HG03558 (cell line): Measurements from ENCODE around the gene NOTCH2.
"Not testable (repeated sequence)": the region's sequence is repeated elsewhere in the genome, so short reads cannot be mapped to it uniquely, and the experiment has no call there.

Experiments used
- ATAC-seq: cut with Tn5 transposase; IDR thresholded peaks from one replicate; pipeline ENCODE4 v1.9.1; 2021; ENCODE audit warnings: moderate number of reproducible peaks; ENCODE audit not compliant: unreplicated experiment; ENCODE audit errors: extremely low read depth

NOTCH2 gene

GRCh38 chr1:120069067-120069919, at the start of gene NOTCH2:
NOTCH2 (minus strand) TSS chr1:120069662; CDS start chr1:120069406, 256 bp downstream.
- ATAC-seq: not testable (repeated sequence)

- not testable (repeated sequence) for ATAC-seq
Observed at GRCh38 chr1:120117371-120118177, 48.1 kb upstream of the NOTCH2 start.

DNA sequence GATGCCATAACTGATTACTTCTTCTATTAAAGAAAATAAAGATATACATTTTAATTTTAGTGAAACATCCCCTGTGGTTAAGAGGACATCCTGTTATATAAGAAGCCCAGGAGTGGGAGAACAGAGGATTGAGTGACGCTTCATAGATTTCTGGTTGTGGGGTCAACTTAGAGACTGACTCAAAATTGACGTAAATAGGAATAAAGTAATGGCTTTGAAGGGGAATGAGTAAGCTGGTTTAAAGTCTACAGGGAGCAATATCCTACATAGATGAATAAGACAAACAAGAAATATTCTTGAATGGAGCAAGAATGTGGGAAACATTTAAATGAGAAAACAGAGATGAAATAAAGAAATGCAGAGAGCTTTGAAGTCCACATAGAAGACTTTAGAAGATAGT, 46.6 kb upstream of the NOTCH2 start:
- not testable (repeated sequence) for ATAC-seq

GRCh38 chr1:120113134-120113533, 43.7 kb upstream of the NOTCH2 start:
- not testable (repeated sequence) for ATAC-seq

GRCh38 chr1:120112212-120112611, 42.8 kb upstream of the NOTCH2 start:
- not testable (repeated sequence) for ATAC-seq

DNA sequence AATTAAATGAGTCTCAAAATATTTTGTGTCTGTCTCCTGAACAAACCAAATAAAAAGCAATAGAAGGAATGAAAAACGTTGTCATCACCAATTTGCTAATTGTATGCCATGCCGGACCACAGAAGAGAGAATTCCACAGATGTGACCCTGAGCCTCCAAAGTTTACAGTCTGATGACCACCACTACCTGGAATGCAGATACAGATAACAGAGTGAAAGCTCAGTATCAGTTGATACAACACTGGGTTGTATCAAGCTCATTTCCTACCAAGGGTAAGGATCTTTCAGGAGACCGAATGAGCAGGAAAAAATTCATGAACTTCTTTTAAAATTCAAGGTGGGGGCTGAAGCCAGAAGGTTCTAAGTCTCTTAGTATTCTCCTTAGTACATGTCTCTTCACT, 42.3 kb upstream of the NOTCH2 start:
- ATAC-seq: not testable (repeated sequence)

GRCh38 chr1:120111008-120111407, 41.5 kb upstream of the NOTCH2 start:
- ATAC-seq: not testable (repeated sequence)

GRCh38 chr1:120109656-120110055, 40.2 kb upstream of the NOTCH2 start:
- not testable (repeated sequence) for ATAC-seq

DNA sequence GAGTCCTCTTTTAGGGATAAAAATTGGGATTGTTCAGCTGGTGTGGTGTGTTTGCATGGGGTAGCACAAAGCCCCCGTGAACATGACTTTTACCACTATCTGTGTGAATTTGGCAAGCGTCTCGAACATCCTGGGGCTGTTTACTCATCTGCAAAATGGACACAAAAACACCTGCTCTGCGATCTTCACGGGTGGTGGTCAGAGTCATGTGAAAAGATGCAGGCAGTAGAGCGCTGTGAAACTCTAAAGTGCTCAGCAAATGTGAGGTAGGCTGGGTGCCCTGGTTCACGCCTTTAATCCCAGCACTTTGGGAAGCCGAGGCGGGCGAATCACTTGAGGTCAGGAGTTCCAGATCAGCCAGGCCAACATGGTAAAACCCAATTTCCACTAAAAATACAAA, 39.7 kb upstream of the NOTCH2 start:
- ATAC-seq: not testable (repeated sequence)

DNA sequence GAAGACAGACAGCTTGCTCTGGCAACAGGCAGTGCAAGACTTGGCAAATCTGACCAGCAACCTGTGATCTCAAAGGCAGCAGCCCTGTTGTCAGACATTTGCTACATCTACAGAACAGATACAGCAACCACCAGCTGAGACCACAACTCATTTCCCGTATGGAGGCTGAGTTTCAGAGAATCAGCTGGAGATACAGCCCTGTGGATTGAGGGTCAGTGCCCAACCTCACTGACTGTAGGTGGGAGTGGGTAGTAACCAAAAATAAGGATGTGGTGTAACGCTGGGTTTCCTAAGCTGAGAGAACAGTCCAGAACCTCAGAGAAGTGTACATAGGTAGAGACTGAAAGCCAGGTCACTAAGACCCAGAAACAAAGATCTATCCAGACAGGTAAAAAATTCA, 35.8 kb upstream of the NOTCH2 start:
- ATAC-seq: not testable (repeated sequence)

GRCh38 chr1:120103768-120104167, 34.3 kb upstream of the NOTCH2 start:
- not testable (repeated sequence) for ATAC-seq

- not testable (repeated sequence) for ATAC-seq
Observed at GRCh38 chr1:120101593-120101992, 32.1 kb upstream of the NOTCH2 start.

DNA sequence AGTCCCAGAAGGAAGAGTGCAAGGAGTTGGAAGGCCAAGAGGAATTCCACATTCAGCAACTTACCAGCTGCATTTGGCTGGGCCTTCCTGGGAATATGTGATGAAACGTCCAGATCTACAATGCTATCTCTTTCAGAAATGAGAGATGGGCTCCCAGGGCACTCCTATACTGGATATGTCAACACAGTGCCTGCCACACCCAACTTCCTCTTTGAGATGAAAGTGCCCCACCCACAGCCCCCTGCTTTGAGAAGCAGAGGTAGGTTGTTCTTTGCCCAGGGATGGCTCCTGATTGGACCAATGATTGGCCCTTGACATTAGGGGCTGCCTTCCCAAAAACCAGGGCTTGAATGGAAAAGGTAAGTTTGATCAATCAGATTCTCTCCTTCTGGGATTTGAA, 31.1 kb upstream of the NOTCH2 start:
- ATAC-seq: not testable (repeated sequence)

DNA sequence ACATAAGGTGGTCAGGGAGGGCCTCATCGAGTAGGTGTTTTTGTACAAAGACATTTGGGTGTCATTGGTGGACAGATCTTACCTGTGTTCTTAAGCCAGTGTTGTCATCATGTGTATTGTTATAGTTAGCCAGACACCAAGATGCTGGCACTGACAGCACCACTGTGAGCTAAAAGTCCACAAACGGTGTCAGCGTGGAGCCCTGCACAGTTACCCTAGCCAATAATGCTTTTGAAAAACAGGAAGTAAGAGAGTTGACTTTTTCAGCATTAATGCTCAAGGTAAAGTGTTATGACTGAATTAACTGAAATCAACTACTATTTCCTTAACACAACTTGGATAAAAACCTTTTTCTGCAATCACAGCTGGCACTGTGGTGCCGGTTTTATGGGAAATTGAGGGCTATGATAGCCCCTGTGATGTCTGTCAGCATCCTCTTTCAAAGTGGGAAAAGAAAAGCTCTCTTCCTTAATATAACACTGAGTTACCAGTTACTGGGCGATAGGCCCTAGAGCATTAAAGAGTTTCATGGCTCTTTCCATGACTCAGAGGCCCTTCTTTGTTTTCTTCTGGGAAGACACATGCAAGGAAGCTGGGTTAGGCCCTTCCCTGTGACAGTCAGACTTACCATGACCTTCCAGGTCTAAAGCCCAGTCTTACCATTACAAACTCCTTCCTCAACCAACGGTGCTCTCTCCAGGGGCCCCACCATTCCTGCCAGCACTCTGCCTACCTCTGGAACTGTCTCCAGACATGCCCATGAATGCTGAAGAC, 29.7 kb upstream of the NOTCH2 start:
- ATAC-seq: not testable (repeated sequence)

- ATAC-seq: not testable (repeated sequence)
Observed at GRCh38 chr1:120096981-120097545, 27.6 kb upstream of the NOTCH2 start.

GRCh38 chr1:120093548-120094181, 24.2 kb upstream of the NOTCH2 start:
- ATAC-seq: not testable (repeated sequence)

GRCh38 chr1:120092232-120093218, 23.1 kb upstream of the NOTCH2 start:
- ATAC-seq: not testable (repeated sequence)

GRCh38 chr1:120090830-120091229, 21.4 kb upstream of the NOTCH2 start:
- not testable (repeated sequence) for ATAC-seq
